ENCODE measurements around the gene PHF2.

Gene PHF2

DNA sequence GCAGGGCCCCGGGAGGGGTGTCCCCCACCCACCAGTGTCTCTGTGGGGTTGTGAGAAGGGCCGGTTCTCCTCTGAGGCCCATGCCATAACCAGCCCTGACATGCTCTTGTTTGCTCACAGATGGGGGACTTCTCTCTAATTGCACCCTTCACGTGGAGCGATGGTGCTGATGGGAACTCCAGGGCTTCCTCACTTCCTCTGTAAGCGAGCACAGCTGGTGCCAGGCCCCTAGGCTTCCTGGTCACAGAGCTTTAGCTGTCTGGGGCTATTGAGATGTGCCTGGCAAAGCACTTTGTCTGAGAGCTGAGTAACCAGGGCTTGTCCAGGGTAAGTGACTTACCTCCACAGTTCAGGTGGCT is 36.4 kb downstream of the PHF2 start:
- Histone ChIP-seq H3K4me1 (no peaks in the 10 kb centered on the region), H3K36me3 (no peaks in the 10 kb centered on the region), H3K9me3 (no peaks in the 10 kb centered on the region), H3K4me3 (ENCODE audit: low read depth, low read length) (no peak overlapping the region), H3K27me3 (no peaks in the 10 kb centered on the region)
- DNase-seq: no peak
- TF ChIP-seq, protein P1, sequence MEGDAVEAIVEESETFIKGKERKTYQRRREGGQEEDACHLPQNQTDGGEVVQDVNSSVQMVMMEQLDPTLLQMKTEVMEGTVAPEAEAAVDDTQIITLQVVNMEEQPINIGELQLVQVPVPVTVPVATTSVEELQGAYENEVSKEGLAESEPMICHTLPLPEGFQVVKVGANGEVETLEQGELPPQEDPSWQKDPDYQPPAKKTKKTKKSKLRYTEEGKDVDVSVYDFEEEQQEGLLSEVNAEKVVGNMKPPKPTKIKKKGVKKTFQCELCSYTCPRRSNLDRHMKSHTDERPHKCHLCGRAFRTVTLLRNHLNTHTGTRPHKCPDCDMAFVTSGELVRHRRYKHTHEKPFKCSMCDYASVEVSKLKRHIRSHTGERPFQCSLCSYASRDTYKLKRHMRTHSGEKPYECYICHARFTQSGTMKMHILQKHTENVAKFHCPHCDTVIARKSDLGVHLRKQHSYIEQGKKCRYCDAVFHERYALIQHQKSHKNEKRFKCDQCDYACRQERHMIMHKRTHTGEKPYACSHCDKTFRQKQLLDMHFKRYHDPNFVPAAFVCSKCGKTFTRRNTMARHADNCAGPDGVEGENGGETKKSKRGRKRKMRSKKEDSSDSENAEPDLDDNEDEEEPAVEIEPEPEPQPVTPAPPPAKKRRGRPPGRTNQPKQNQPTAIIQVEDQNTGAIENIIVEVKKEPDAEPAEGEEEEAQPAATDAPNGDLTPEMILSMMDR (IDR thresholded peaks at IDR 0.05; ENCODE audit: low read depth, low read length): no peak

DNA sequence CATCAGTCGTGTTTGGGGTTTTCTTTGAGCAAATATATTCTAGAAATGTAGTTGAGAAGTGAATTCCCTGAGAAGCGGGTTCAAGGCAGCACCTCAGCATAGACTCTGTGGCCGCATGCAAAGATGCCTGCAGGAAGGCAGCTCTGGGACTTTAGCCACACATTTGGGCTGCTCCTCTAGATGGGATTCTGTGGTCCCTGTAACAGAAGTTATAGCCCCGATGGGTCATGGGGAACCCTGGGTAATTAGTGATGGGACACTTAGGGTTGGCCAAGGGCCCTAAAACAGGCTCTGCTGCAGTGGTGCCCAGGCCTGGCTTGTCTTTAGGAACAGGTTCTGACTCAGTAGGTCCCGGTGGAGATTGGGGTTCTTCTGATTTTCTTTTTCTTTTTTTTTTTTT is 36.8 kb downstream of the PHF2 start:
- TF ChIP-seq, protein P1 (IDR thresholded peaks at IDR 0.05; ENCODE audit: low read depth, low read length): no peak
- no peaks in the 10 kb centered on the region for H3K27me3 ChIP-seq
- H3K36me3 ChIP-seq: no peaks in the 10 kb centered on the region
- no peak overlapping the region for H3K4me3 ChIP-seq (ENCODE audit: low read depth, low read length)
- no peaks in the 10 kb centered on the region for H3K9me3 ChIP-seq
- H3K4me1 ChIP-seq: no peaks in the 10 kb centered on the region
- no peak for DNase-seq

DNA sequence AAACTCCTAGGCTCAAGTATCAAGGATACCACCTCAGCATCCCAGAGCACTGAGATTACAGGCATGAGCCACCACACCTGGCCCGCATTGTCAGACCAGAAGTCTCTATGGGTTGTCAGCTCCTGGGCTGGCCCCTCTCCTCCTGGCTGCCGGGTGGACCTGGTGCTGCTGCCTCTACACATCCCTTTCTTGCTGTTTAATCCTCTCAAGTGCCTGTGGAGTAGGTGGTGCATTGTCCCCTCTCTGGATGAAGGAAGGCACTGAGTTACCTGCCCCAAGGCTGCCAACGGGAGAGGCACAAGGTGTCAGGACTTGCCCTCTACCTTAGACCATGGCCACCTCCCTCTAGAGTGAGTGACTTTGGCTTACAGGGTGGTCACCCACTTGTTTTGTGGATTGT is 37.4 kb downstream of the PHF2 start:
- no peak for DNase-seq
- H3K4me3 ChIP-seq (ENCODE audit: low read depth, low read length): no peak overlapping the region
- H3K27me3 ChIP-seq: no peaks in the 10 kb centered on the region
- H3K4me1 ChIP-seq: no peaks in the 10 kb centered on the region
- H3K36me3 ChIP-seq: no peaks in the 10 kb centered on the region
- TF ChIP-seq, protein P1 (IDR thresholded peaks at IDR 0.05; ENCODE audit: low read depth, low read length): no peak
- no peaks in the 10 kb centered on the region for H3K9me3 ChIP-seq

DNA sequence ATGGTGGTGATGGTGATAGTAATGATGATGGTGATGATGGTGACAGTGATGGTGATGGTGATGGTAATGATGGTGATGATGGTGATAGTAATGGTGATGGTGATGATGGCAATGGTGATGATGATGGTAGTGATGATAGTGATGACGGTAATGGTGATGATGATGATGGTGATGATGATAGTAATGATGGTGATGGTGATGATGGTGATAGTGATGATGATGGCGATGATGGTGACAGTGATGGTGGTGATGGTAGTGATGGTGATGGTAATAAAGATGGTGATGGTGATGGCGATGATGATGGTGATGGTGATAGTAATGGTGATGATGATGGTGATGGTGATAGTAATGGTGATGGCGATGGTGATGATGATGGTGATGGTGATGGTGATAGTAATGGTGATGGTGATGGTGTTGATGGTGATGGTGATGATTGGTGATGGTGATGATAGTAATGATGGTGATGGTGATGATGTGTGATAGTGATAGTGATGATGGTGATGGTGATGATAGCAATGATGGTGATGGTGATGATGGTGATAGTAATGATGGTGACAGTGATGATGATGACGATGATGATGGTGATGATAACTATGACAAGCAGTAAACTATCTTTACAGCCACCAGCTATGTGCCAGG is 38.6 kb downstream of the PHF2 start:
- Histone ChIP-seq H3K4me3 (ENCODE audit: low read depth, low read length) (no peak overlapping the region), H3K36me3 (no peaks in the 10 kb centered on the region), H3K4me1 (no peaks in the 10 kb centered on the region), H3K27me3 (no peaks in the 10 kb centered on the region), H3K9me3 (no peaks in the 10 kb centered on the region)
- TF ChIP-seq, protein P1 (IDR thresholded peaks at IDR 0.05; ENCODE audit: low read depth, low read length): no peak
- DNase-seq: no peak

DNA sequence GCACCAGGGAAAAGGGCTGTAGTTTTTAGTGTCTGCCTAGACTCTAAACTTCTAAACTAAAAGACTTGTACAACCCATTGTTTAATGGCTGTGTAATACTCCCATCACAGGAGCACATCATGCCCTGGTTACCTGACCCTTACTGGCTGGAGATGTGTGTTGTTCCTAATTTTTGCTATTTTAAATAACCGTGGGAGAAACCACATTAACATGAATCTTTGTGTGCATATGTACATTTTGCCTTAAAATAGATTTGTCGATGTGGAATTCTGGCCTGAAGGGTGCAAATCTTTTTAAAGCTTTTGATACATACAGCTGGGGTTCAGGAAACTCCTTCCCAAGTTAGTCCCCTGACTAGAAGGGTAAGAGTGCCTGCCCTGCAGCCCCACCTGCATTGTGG is 39.7 kb downstream of the PHF2 start:
- Histone ChIP-seq H3K4me3 (ENCODE audit: low read depth, low read length) (no peak overlapping the region), H3K27me3 (no peaks in the 10 kb centered on the region), H3K4me1 (no peaks in the 10 kb centered on the region), H3K9me3 (no peaks in the 10 kb centered on the region), H3K36me3 (no peaks in the 10 kb centered on the region)
- TF ChIP-seq, protein P1 (IDR thresholded peaks at IDR 0.05; ENCODE audit: low read depth, low read length): no peak
- no peak for DNase-seq

DNA sequence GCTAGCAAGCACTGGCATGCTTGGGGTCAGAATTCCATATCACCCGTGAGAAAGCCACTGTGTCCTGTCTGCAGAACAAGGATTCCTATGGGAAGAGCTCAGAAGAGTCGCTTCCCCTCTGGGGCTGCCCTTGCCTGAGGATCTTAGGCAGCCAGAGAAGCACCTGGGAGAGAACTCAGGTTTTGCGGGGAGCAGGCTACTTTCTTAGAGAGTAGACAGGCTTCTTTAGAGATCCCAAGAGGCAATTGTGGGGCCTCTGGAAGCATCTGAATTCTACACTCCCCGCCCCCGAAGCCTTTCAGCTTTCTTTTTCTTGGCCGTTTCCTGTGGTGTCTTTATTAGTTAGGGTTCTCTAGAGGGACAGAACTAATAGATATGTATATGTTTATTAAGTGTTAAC is 40.9 kb downstream of the PHF2 start:
- H3K27me3 ChIP-seq: no peaks in the 10 kb centered on the region
- no peaks in the 10 kb centered on the region for H3K9me3 ChIP-seq
- TF ChIP-seq, protein P1 (IDR thresholded peaks at IDR 0.05; ENCODE audit: low read depth, low read length): no peak
- no peak for DNase-seq
- no peaks in the 10 kb centered on the region for H3K4me1 ChIP-seq
- H3K4me3 ChIP-seq (ENCODE audit: low read depth, low read length): no peak overlapping the region
- H3K36me3 ChIP-seq: no peaks in the 10 kb centered on the region
